Right lobe of liver (tissue), 6 donors: ENCODE measurements around the gene SYVN1. TPM values are rescaled to one million over a fixed set of nuclear protein-coding genes. Genes with fewer than 3 reads are reported as not detected.

Experiments used
- ATAC-seq, 4 donors: fragments of 200-7000 bp; cut with Tn5 transposase; one replicate each; pipeline ENCODE4 v1.9.1; 2020; ENCODE audit warnings: mild to moderate bottlenecking in 4 of 4, moderate library complexity in 4 of 4
- DNase-seq, 3 donors: peaks; one replicate each; pipeline ENCODE4 v3.0.0-alpha.2; 2020
- H3K27ac ChIP-seq, 3 donors: fragments of 200-600 bp; one replicate each; pipeline ENCODE4 v1.8.0; 2022
- H3K27me3 ChIP-seq, 2 donors: fragments of 200-600 bp; one replicate each; pipeline ENCODE4 v1.8.0; 2022
- H3K36me3 ChIP-seq, 4 donors: fragments of 200-600 bp; sonication (generic) in 1 of 4; one replicate each; pipeline versions ENCODE4 v1.5.1 to v1.8.0; 2017 to 2022; ENCODE audit warnings: control low read depth in 1 of 4
- H3K4me1 ChIP-seq, 4 donors: fragments of 200-600 bp; sonication (generic) in 1 of 4; one replicate each; pipeline versions ENCODE4 v1.5.1 to v1.8.0; 2017 to 2022; ENCODE audit warnings: control low read depth in 1 of 4
- H3K4me3 ChIP-seq, 3 donors: fragments of 200-600 bp; one replicate each; pipeline ENCODE4 v1.8.0; 2022
- H3K9me3 ChIP-seq, 4 donors: fragments of 200-600 bp; sonication (generic) in 1 of 4; one replicate each; pipeline versions ENCODE4 v1.5.1 to v1.8.0; 2017 to 2022; ENCODE audit warnings: control low read depth in 1 of 4
- CTCF ChIP-seq, 4 donors: fragments of 200-600 bp in 3 of 4; fragments of 450-650 bp in 1 of 4; IDR thresholded peaks; one replicate each; pipeline versions ENCODE4 v1.5.1 to v1.8.0; 2016 to 2022; ENCODE audit warnings: antibody characterized with exemption in 4 of 4, mild to moderate bottlenecking in 2 of 4
- POLR2A ChIP-seq: fragments of 450-650 bp; IDR thresholded peaks from one replicate; pipeline ENCODE4 v1.6.1; 2017; ENCODE audit warnings: antibody characterized with exemption, mild to moderate bottlenecking
- WGBS: methylation state at CpG from one replicate; pipeline ENCODE4 v1.1.6; 2018; ENCODE audit warnings: low coverage, low lambda C conversion rate; ENCODE audit not compliant: insufficient coverage; ENCODE audit errors: missing lambda C conversion rate; 5-methylcytosine and 5-hydroxymethylcytosine counted together
- intact Hi-C, 2 donors: fragments of 100-400 bp; cut with DNase I; formaldehyde crosslinking; loops; one replicate each; pipeline versions ENCODE4 v1.11.2 to v1.14.1; 2022
- total RNA-seq, 6 experiments: library from RNA; depleted of rRNA in 2 of 6; stranded (reverse); fragments of >200 nt in 2 of 6; fragmentation: NEBNext Ultra II Directional in 3 of 6; extraction: Animal tissue kit (Norgen Biotek cat#: 25700) in 3 of 6; gene quantifications; one replicate each; pipeline versions ENCODE4 v1.1.0 to v1.2.4, GENCODE V29; 2016 to 2023
- donor health status: DM: no; HTN: yes; CAD: no.
- donor health status: DM: no; HTN: no; CAD: no.
- donor health status: DM: no; HTN: no; CAD: no.
- donor health status: DM: no; HTN: yes; CAD: no.
- donor health status: DM: no; HTN: yes; CAD: no.

SYVN1 gene
- total RNA-seq, 6 experiments from 2014 or later, result 73.0 to 120 (median 109) TPM

DNA sequence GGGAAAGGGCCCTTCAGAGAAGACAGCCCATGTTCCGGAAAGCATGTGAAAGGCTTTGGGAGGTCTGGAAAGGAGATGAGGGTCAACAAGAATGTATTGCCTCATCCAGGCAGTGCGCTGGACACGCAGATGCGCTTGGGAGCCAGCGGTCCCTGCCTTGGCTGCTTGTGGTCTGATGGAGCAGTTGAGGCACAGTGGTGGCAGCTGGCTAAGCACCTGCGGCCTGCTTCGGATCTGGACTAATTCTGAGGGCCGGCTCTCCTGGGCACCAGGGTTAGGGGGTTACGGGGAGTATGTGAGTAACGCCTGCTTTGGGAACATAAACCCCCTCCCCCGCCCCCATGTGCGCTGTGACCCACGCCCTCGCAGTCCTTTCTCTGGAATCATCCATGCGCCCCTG, 27.2 kb downstream of the SYVN1 start:
- Histone ChIP-seq H3K27me3 (no peaks in the 10 kb centered on the region), H3K36me3 (peaks cover 0 to 9% (median 3%) of the 10 kb centered on the region in 4 donors), H3K4me1 (peaks cover 0 to 41% (median 16%) of the 10 kb centered on the region in 4 donors), H3K9me3 (no peaks in the 10 kb centered on the region), H3K4me3 (no peak overlapping the region), H3K27ac (no peak overlapping the region)
- no peak for TF ChIP-seq CTCF (IDR thresholded peaks at IDR 0.05)
- TF ChIP-seq POLR2A, result no peak
- DNase-seq (no peak), ATAC-seq (no peak)
- WGBS, result 80% methylated on average over 1 of the region's 15 CpGs
- intact Hi-C loops, result loop anchor here in 1 of 2 donors (10.0 kb wide), 1 partner anchor 72 kb away; no protein-coding TSS in a partner anchor

DNA sequence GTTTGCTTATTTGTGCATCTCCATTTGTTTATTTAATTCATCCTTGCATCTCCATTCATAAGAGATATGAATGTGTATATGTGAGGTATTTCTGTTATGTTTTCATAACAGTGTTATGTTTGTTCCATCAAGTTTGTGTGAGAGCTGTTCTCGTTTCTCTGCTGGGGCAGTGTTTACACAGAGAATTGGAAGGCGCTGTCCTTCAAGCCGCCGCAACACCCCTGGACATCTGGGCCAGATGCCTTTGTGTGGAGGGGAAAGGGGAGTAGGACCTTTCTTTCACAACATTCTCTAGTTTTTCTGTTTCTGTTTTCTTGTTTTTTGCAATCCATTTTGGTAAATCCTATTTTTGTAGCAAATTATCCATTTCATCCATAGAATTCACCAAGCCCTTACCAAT, 29.7 kb downstream of the SYVN1 start:
- H3K9me3 ChIP-seq, result no peaks in the 10 kb centered on the region
- peaks cover 0 to 9% (median 3%) of the 10 kb centered on the region in 4 donors for H3K36me3 ChIP-seq
- peaks cover 0 to 45% (median 18%) of the 10 kb centered on the region in 4 donors for H3K4me1 ChIP-seq
- H3K27ac ChIP-seq, result no peak overlapping the region
- H3K27me3 ChIP-seq, result no peaks in the 10 kb centered on the region
- TF ChIP-seq CTCF (IDR thresholded peaks at IDR 0.05) (no peak), POLR2A (no peak)
- H3K4me3 ChIP-seq, result no peak overlapping the region
- DNase-seq (no peak), ATAC-seq (no peak)
- 51% methylated on average over 4 of the region's 4 CpGs for WGBS
- intact Hi-C loops, result loop anchor here in 1 of 2 donors (10.0 kb wide), 1 partner anchor 70 kb away; no protein-coding TSS in a partner anchor

- DNase-seq (no peak), ATAC-seq (no peak)
- Histone ChIP-seq H3K27me3 (no peaks in the 10 kb centered on the region), H3K4me3 (no peak overlapping the region), H3K27ac (peak overlapping the region in 2 of 3 donors; percentile 32 to 81), H3K9me3 (no peaks in the 10 kb centered on the region), H3K36me3 (peaks cover 0 to 9% (median 4%) of the 10 kb centered on the region in 4 donors), H3K4me1 (peaks cover 0 to 45% (median 18%) of the 10 kb centered on the region in 4 donors)
- intact Hi-C loops, result loop anchor here in 1 of 2 donors (10.0 kb wide), 1 partner anchor 69 kb away; no protein-coding TSS in a partner anchor
- TF ChIP-seq CTCF (IDR thresholded peaks at IDR 0.05) (no peak), POLR2A (no peak)
Measured at GRCh38 chr11:65103476-65103875, 30.8 kb downstream of the SYVN1 start.

DNA sequence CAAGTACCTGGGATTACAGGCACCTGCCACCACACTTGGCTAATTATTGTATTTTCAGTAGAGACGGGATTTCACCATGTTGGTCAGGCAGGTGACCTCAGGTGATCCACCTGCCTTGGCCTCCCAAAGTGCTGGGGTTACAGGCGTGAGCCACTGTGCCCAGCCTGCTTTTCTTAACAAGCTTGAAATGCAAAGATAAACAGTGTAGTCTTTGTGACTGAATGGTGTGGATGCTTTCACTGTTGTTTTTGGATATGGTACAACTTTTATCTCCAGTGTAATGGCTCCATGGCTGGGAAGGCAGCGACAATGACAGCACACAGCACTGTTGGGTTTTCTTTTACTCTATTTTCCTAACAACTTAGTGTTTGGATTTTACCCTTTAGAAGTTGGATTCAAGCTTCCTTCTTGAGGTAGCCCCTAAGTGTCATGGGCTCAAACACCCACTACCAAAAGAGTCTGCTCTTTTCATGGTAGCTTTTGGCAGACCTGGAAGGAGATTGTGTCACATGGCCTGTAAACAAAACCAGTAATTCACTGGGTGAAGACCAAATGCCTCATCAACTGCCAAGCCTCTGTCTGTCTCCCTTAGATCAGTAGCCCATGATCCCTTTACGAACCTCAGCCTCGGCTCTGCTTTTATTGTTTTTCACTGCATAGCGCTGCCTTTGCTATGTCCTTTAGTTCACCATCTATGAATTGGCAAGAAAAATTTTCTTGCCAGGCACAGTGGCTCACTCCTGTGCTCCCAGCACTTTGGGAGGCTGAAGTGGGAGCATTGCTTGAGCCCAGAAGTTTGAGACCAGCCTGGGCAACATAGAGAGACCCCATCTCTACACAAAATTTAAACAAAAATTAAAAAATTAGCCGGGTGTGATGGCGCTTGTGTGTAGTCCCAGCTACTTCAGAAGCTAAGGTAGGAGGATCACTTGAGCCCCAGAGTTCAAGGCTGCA, 31.9 kb downstream of the SYVN1 start:
- Histone ChIP-seq H3K4me3 (no peak overlapping the region), H3K4me1 (peaks cover 0 to 46% (median 20%) of the 10 kb centered on the region in 4 donors), H3K9me3 (no peaks in the 10 kb centered on the region), H3K36me3 (peaks cover 0 to 7% (median 0%) of the 10 kb centered on the region in 4 donors), H3K27ac (peak overlapping the region; percentile 7 to 81 (median 59)), H3K27me3 (no peaks in the 10 kb centered on the region)
- intact Hi-C loops, result loop anchor here in 1 of 2 donors (10.0 kb wide), 1 partner anchor 68 kb away; no protein-coding TSS in a partner anchor
- peak; percentile 47 to 80 (median 74) for DNase-seq
- 43% methylated on average over 8 of the region's 8 CpGs for WGBS
- TF ChIP-seq POLR2A, result no peak
- TF ChIP-seq CTCF (IDR thresholded peaks at IDR 0.05), result no peak
- ATAC-seq, result peak; percentile 86 to 89 (median 86)
